Measurements from ENCODE around the gene PSMC6.

GRCh38 chr14:52661314-52661713 lies 45.7 kb upstream of the PSMC6 start:
- TF ChIP-seq CTCF (IDR thresholded peaks at IDR 0.05) (no peak), POLR2A (IDR thresholded peaks at IDR 0.05) (no peak), POLR2AphosphoS5 (IDR thresholded peaks at IDR 0.05) (no peak)

All from breast epithelium (tissue), 3 donors.